Stimulated activated CD8-positive, alpha-beta memory T cell treated with anti-CD3 and anti-CD28 coated beads, Interleukin-7, amount 100 ng/mL, for 4 hours (primary cell): ENCODE results near the gene IFIT5.
"Not testable (repeated sequence)": the region's sequence is repeated elsewhere in the genome, so short reads cannot be mapped to it uniquely, and the experiment has no call there.

Experiments
- DNase-seq, 2 donors: peaks; one replicate each; pipeline ENCODE4 v3.0.0-alpha.2; 2020; ENCODE audit warnings: low read depth in 2 of 2

Gene IFIT5

GRCh38 chr10:89414146-89414878 is at the start of gene IFIT5:
Gene IFIT5, plus strand, starts transcription at chr10:89414568. Its CDS starts 231 bp downstream, at chr10:89414799.
- DNase-seq = peak; percentile 36 to 61

- DNase-seq = no peak
These were observed 46.8 kb upstream of the IFIT5 start for GRCh38 chr10:89367529-89367928.

- DNase-seq = no peak
These were observed 46.2 kb upstream of the IFIT5 start for GRCh38 chr10:89368129-89368528.

- no peak for DNase-seq
These were observed 44.9 kb upstream of the IFIT5 start for GRCh38 chr10:89369156-89370105.

- DNase-seq = no peak
These were observed 43.3 kb upstream of the IFIT5 start for GRCh38 chr10:89371079-89371478.

GRCh38 chr10:89371987-89372386 is 42.4 kb upstream of the IFIT5 start:
- DNase-seq = no peak

GRCh38 chr10:89373916-89374711 is 40.3 kb upstream of the IFIT5 start:
- DNase-seq = no peak

GRCh38 chr10:89374713-89375141 is 39.6 kb upstream of the IFIT5 start:
- no peak for DNase-seq

- DNase-seq = no peak
These were observed 36.4 kb upstream of the IFIT5 start, which contains the start of gene IFIT1B for GRCh38 chr10:89377705-89378637. Gene IFIT1B, plus strand, starts transcription at chr10:89378056. Its CDS starts 80 bp downstream, at chr10:89378136.

GRCh38 chr10:89379103-89379502 is 35.3 kb upstream of the IFIT5 start:
- DNase-seq = no peak

GRCh38 chr10:89382757-89383156 is 31.6 kb upstream of the IFIT5 start:
- no peak for DNase-seq

GRCh38 chr10:89384474-89385340 is 29.7 kb upstream of the IFIT5 start:
- DNase-seq = no peak

GRCh38 chr10:89388806-89389205 is 25.6 kb upstream of the IFIT5 start:
- DNase-seq = no peak

GRCh38 chr10:89389254-89389653 is 25.1 kb upstream of the IFIT5 start:
- no peak for DNase-seq

- no peak for DNase-seq
These were observed 23.7 kb upstream of the IFIT5 start for GRCh38 chr10:89390476-89391225.

- not testable (repeated sequence) for DNase-seq
These were observed 23.2 kb upstream of the IFIT5 start for GRCh38 chr10:89391226-89391576.

- DNase-seq = peak; percentile 6 to 43
These were observed 22.2 kb upstream of the IFIT5 start, which contains the start of gene IFIT1 for GRCh38 chr10:89391907-89392756. Gene IFIT1, plus strand, starts transcription at chr10:89392623. Its CDS starts 90 bp downstream, at chr10:89392713.

- no peak for DNase-seq
These were observed 21.4 kb upstream of the IFIT5 start for GRCh38 chr10:89392974-89393373.
